ENCODE results near the gene AKAP5.

GRCh38 chr14:64491637-64492036 is 26.3 kb downstream of the AKAP5 start:
- TF ChIP-seq, protein P1, sequence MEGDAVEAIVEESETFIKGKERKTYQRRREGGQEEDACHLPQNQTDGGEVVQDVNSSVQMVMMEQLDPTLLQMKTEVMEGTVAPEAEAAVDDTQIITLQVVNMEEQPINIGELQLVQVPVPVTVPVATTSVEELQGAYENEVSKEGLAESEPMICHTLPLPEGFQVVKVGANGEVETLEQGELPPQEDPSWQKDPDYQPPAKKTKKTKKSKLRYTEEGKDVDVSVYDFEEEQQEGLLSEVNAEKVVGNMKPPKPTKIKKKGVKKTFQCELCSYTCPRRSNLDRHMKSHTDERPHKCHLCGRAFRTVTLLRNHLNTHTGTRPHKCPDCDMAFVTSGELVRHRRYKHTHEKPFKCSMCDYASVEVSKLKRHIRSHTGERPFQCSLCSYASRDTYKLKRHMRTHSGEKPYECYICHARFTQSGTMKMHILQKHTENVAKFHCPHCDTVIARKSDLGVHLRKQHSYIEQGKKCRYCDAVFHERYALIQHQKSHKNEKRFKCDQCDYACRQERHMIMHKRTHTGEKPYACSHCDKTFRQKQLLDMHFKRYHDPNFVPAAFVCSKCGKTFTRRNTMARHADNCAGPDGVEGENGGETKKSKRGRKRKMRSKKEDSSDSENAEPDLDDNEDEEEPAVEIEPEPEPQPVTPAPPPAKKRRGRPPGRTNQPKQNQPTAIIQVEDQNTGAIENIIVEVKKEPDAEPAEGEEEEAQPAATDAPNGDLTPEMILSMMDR (IDR thresholded peaks at IDR 0.05; ENCODE audit: insufficient read depth, low read depth, low read length): no peak
- TF ChIP-seq EZH2 (IDR thresholded peaks at IDR 0.05; ENCODE audit: insufficient read depth, low read length): no peak

Measured in astrocyte (in vitro differentiated cells and primary cell).